ENCODE measurements around the gene FBRSL1.

FBRSL1 gene

DNA sequence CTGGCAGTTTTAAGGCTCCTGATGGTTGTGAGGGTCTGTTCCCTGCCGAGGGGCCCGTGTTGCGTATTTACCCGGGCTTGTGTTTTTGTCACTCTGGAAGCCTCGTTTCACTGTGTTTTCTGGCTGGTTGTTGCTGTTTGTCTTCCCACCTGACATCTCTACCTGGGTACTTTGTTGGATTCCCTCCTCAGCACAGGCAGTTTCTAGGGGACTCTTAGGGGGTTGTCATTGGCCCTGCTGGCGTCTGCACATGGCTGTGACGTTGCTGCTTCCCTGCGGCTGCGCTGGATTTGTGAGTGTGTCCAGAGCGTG lies 6.4 kb downstream of the FBRSL1 start:
- Histone ChIP-seq H3K36me3 (ENCODE audit: control insufficient read depth, insufficient read depth, low read length) (no peaks in the 10 kb centered on the region; the same call in 1 of the 2 replicates), H3K4me3 (replicated peaks; ENCODE audit: low read depth, low read length) (no peak overlapping the region), H3K27me3 (replicated peaks; ENCODE audit: control insufficient read depth, insufficient read depth, low read length) (no peaks in the 10 kb centered on the region)
- DNase-seq (ENCODE audit: extremely low read depth, insufficient read length): no peak
- TF ChIP-seq, protein P1, sequence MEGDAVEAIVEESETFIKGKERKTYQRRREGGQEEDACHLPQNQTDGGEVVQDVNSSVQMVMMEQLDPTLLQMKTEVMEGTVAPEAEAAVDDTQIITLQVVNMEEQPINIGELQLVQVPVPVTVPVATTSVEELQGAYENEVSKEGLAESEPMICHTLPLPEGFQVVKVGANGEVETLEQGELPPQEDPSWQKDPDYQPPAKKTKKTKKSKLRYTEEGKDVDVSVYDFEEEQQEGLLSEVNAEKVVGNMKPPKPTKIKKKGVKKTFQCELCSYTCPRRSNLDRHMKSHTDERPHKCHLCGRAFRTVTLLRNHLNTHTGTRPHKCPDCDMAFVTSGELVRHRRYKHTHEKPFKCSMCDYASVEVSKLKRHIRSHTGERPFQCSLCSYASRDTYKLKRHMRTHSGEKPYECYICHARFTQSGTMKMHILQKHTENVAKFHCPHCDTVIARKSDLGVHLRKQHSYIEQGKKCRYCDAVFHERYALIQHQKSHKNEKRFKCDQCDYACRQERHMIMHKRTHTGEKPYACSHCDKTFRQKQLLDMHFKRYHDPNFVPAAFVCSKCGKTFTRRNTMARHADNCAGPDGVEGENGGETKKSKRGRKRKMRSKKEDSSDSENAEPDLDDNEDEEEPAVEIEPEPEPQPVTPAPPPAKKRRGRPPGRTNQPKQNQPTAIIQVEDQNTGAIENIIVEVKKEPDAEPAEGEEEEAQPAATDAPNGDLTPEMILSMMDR (IDR thresholded peaks at IDR 0.05; ENCODE audit: insufficient read depth, low read length, poor library complexity, severe bottlenecking): no peak

DNA sequence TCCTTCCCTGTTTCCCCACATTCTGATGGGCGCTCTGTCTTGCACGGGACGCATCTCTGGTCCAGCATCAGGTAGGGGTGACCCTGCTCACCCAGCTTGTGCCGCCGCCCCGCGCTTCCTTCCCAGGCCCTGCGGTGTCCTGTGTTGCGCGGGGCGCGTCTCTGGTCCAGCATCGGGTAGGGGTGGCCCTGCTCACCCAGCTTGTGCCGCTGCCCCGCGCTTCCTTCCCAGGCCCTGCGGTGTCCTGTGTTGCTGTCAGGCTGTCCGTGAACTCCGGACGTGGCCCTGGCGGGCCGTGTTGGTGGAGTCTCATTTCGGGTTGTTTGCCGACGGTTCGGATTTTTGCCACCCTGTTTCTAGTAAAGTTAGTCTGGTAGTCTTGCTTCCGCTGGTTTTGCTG lies 6.8 kb downstream of the FBRSL1 start:
- H3K4me3 ChIP-seq (replicated peaks; ENCODE audit: low read depth, low read length): no peak overlapping the region
- TF ChIP-seq, protein P1 (IDR thresholded peaks at IDR 0.05; ENCODE audit: insufficient read depth, low read length, poor library complexity, severe bottlenecking): no peak
- H3K36me3 ChIP-seq (ENCODE audit: control insufficient read depth, insufficient read depth, low read length): no peaks in the 10 kb centered on the region; the same call in 1 of the 2 replicates
- DNase-seq (ENCODE audit: extremely low read depth, insufficient read length): no peak
- no peaks in the 10 kb centered on the region for H3K27me3 ChIP-seq (replicated peaks; ENCODE audit: control insufficient read depth, insufficient read depth, low read length)

DNA sequence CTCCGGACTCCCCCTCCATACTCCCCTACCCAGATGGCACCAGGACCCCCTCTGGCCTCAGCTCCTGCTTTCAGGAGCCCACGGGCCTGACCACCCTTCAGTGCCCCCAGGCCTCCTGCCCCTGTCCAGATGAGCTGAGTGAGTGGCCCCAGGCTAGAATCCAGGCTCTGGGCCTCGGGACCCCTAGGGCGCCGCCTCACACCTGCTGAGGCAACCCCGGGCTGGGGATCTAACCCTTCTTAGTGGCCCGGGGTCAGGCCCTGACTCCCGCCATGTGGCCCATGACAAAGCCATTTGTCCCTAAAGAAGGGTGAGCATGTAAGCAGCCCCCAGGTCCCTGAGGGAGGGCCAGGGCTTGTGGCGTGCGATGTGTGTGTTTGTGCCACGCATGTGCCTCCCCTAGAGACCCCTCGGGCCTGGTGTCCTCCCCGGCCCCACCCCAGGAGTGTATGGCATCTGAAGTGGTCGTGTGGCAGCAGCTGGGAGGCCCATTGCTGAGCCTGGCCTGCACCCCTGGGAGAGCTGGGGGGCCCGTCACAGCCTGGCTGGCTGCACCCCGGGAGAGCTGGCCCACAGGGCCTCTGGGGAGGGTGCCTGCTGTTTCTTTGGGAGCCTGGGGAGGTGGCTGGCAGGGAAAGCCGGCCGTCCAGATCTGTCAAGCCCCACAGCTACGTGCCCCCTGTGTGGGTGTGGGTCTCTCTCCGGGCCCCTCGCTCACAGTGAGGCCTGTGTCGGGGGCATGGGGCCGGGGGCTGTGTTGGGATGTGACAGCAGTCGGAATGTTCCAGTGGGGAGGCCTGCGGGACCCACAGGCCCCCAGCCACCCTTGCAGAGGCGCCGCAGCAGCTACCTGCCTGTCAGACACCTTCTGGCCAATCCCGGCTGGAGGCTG lies 7.8 kb downstream of the FBRSL1 start:
- TF ChIP-seq, protein P1 (IDR thresholded peaks at IDR 0.05; ENCODE audit: insufficient read depth, low read length, poor library complexity, severe bottlenecking): no peak
- no peak for DNase-seq (ENCODE audit: extremely low read depth, insufficient read length)
- Histone ChIP-seq H3K36me3 (ENCODE audit: control insufficient read depth, insufficient read depth, low read length) (no peaks in the 10 kb centered on the region; the same call in 1 of the 2 replicates), H3K27me3 (replicated peaks; ENCODE audit: control insufficient read depth, insufficient read depth, low read length) (no peaks in the 10 kb centered on the region), H3K4me3 (replicated peaks; ENCODE audit: low read depth, low read length) (no peak overlapping the region)

DNA sequence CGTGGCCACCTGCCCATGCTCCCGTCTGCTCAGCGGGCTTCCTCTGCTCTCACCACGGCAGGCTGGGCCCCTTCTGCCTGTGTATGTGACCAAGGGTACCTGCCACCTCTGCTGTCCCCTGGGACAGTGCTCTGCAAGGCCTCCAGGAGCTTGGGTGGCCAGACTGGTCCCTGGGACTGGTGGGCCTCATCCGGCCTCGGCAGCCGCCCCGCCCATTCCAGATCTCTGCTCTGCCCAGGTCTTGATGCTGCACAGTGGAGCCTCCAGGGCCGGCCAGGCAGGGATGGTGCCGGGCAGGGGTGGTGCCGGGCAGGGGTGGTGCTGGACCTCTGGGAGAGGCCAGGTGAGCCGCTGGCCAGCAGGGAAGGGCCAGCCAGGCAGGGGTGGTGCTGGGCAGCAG lies 9.0 kb downstream of the FBRSL1 start:
- H3K4me3 ChIP-seq (replicated peaks; ENCODE audit: low read depth, low read length): no peak overlapping the region
- DNase-seq (ENCODE audit: extremely low read depth, insufficient read length): no peak
- H3K36me3 ChIP-seq (ENCODE audit: control insufficient read depth, insufficient read depth, low read length): no peaks in the 10 kb centered on the region; the same call in 1 of the 2 replicates
- no peaks in the 10 kb centered on the region for H3K27me3 ChIP-seq (replicated peaks; ENCODE audit: control insufficient read depth, insufficient read depth, low read length)
- TF ChIP-seq, protein P1 (IDR thresholded peaks at IDR 0.05; ENCODE audit: insufficient read depth, low read length, poor library complexity, severe bottlenecking): no peak

DNA sequence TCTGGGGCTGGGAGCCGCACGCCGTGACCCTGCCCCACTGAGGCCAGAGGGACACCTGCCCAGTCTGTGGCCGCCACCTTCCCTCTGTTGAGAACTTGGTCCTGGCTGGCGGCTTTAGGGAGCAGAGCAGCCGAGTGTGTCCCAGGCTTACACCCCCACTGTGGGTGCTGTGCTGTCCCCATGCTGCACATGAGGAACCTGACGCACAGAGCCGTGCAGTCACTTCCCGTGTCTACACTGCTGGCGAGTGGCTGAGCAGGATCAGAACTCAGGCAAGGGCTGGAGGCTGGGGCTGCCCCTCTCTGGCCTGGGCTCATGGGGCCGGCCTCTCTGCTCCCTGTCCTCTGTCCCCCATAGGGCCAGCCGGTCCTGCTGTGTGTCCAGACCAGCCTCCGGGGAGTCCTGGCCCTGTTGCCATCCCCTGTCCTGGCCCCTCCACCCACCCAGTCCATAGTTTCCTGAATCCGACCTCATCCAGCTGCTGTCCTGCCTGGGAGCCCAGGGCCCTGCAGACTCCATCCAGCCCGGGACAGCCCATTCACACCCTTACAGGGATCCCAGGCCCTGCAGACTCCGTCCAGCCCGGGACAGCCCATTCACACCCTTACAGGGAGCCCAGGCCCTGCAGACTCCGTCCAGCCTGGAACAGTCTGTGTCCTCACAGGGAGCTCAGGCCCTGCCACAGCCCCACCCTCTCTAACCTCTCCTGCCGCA lies 10.3 kb downstream of the FBRSL1 start:
- H3K36me3 ChIP-seq (ENCODE audit: control insufficient read depth, insufficient read depth, low read length): no peaks in the 10 kb centered on the region; the same call in 1 of the 2 replicates
- no peak for DNase-seq (ENCODE audit: extremely low read depth, insufficient read length)
- H3K4me3 ChIP-seq (replicated peaks; ENCODE audit: low read depth, low read length): no peak overlapping the region
- TF ChIP-seq, protein P1 (IDR thresholded peaks at IDR 0.05; ENCODE audit: insufficient read depth, low read length, poor library complexity, severe bottlenecking): no peak
- H3K27me3 ChIP-seq (replicated peaks; ENCODE audit: control insufficient read depth, insufficient read depth, low read length): no peaks in the 10 kb centered on the region
